CD4-positive, alpha-beta T cell treated with Interferon alpha-2 for 1 hour (primary cell): ENCODE data around the gene BCOR.

Source experiments
- DNase-seq, 2 donors: peaks; one replicate each; pipeline ENCODE4 v3.0.0-alpha.2; 2020 to 2022

Gene BCOR

DNA sequence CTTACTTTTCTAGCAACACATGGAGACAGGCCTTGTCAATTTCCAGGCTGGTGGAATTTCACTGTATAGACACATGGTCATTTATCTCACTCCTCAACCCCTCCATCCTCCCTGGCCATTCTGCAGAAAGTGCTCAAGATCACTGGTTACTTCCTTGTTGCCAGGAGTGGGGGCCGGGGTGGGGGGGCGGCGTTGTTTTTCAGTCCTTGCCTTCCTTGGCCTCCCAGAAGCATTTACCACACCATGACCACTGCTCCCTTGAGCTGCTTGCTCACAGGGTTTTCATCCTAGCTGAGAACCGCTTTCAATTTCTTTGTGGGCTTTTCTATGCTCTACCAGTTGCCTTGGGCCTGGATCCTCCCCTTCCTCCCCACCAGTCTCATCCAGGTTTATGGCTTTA is 14.1 kb upstream of the BCOR start:
- DNase-seq, result no peak

- no peak for DNase-seq
Measured at GRCh38 chrX:40109288-40110008, 11.7 kb upstream of the BCOR start.

- DNase-seq, result peak; percentile 37 to 61
Measured at GRCh38 chrX:40108959-40109287, 11.2 kb upstream of the BCOR start.

DNA sequence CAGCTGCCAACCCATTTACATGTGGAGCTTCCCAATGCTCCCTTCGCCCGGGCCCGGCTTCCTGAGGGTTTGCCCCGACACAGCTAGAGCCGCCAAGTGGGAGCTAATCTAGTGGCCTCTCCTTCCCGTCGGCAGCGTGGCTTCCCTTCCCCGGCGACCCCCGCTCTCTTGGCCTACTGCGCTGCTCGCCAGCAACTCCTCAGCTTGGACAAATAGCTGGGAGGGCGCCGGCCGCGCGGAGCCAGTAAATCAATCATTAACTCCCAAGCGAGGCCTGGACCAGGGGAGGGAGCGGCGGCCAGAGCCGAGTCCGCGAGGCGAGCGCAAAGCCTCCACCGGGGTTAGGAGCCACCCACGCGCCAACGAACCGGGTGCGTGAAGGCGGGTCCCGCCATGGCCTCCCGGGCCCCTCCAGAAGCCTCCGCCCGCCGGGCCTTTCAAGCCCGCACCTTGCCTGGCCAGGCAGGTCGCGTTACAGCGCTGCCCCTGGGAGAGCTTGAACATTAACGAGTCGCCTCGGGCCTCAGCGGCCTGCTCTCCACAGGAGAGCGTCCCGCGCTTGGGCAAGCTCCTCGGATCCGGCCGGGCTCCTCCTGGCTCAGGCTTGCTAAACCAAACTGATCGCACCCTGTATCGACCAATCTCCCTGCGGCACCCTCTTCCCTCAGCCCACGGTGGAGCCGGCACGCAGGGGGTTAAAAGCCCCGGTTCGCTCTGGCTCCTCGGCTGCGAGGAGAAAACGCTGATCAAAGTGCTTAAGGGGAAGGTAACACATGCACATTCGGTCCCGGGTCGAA is 10.6 kb upstream of the BCOR start:
- DNase-seq, result no peak

- peak in 1 of 2 donors; percentile 48 for DNase-seq
Measured at GRCh38 chrX:40107291-40108161, 9.8 kb upstream of the BCOR start.

DNA sequence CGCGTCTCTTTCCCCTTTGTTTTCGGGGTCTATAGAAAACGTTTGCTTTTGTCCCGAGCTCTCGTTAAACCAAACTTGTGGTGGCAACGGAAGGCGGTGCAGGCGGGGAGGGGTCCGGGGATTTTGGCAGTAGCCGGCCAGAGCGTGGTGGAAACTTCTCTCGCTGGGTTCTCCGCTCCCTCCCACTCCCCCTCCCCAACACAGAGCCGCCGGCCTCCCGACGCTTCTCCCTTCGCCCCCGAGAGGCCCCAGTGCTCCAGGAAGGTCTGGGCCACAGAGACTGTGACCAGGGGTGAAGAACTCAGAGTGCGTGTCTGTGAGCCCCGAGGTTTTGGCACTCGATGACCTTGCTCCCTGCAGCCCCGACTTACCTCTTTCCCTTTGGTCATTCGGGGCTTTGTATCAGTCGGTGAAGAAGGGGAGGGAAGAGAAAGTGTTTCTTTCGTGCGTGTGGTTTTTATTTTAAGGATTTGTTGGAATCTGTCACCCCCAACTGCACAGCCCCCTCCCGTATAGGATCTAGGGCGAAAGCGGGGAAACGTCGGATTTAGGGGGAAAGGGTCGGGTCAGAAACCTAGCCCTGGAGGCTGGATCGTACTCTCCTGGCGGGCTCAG is 9.0 kb upstream of the BCOR start:
- DNase-seq, result no peak

DNA sequence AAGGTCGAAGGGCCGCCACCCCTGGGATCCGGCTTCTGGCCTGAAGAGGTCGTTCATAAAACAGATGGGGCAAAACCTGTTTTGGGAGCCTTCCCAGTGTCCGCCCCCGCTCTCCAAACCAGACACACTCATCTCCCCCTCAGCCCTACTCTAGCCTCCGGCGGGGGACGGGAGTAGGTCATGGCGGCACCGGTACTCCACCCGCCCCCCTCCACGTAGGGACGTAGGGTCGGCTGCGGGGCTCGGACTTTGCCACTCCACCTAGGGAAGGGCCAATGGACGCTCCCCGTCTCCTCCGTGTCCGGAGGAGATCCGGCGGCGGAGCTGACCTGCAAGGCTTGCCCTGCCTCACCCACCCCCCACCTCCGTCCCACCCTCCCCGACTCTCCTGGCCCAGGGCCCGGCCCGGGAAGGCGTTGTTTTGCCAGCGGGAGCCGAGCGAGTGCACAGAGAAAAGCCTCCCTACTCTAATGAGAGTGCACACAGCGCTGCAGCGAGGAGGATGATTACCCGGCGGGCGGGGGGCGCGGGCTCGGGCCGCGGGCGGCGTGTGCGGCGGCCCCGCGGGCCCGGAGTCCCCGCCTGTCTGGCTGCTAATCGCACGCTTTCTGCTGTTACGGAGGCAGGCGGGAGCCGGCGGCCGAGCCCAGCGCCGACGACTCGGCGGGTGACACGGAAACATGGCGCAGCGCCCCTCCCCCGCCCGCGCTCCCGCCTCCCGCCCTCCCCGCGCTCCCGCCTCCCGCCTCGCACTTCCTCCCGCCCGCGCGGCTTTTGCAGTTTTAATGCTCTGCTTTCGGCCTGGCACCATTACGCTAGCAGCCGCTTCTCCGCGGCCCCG is 8.3 kb upstream of the BCOR start:
- peak; percentile 62 to 76 for DNase-seq

DNA sequence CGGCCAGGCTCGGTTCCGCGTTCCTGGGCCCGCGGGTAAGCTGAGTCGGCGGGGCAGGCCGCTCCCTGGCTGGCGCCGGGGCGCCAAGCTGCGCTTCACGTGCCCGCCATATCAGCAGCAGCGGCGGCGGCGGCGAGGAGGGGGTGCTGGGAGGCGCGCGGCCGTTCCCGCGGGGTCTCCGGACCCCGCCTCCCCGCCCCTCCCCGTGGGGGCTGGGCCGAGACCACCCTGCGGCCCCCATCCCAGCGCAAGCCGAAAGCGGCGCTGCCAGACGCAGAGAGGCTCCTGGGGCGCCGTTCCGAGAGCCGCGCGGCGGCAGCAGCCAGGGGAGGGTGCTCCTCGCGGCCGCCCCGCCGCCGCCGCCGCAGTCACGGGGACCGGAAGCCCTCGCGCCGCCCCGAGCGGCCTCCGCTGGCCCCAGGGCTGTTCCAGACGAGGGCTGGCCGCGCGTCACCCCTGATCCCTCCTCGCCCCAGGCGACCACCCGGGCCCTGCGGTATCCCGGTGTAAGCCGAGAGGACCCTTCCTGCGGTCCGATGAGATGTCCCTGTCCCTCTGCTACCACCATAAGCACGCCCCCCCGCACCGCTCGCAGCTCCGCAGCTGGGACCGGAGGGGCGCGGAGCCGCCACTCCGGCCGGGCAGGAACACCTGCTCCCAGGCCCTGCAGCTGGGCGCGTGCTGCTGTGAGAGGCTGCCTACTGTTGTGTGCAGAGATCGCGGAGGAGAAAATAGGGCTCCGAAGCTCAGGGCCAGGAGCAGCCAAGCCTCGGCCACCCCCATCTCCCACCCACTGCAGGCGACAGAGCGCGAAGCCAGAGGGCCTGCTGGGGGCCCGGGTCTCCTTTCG is 7.5 kb upstream of the BCOR start:
- peak in 1 of 2 donors; percentile 36 for DNase-seq

DNA sequence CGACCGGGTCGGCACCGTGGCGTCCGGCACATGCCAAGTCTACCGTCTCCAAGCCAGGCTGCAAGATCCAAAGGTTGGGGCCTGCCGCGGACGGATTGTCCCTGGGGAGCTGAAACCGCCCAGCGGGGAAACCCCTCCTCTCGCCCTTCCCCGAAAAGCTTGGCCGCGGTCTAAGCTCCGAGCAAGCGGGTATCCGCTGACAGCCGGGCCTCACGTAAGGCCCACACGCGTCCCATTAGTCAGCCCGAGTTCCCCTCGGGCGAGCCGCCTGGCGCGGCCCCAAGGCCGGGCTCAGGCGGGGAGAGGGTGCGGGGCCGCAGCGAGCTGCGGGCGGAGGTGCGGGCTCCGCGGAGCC is 6.8 kb upstream of the BCOR start:
- DNase-seq, result peak; percentile 33 to 47

GRCh38 chrX:40103565-40104323 is 6.0 kb upstream of the BCOR start:
- DNase-seq, result no peak

DNA sequence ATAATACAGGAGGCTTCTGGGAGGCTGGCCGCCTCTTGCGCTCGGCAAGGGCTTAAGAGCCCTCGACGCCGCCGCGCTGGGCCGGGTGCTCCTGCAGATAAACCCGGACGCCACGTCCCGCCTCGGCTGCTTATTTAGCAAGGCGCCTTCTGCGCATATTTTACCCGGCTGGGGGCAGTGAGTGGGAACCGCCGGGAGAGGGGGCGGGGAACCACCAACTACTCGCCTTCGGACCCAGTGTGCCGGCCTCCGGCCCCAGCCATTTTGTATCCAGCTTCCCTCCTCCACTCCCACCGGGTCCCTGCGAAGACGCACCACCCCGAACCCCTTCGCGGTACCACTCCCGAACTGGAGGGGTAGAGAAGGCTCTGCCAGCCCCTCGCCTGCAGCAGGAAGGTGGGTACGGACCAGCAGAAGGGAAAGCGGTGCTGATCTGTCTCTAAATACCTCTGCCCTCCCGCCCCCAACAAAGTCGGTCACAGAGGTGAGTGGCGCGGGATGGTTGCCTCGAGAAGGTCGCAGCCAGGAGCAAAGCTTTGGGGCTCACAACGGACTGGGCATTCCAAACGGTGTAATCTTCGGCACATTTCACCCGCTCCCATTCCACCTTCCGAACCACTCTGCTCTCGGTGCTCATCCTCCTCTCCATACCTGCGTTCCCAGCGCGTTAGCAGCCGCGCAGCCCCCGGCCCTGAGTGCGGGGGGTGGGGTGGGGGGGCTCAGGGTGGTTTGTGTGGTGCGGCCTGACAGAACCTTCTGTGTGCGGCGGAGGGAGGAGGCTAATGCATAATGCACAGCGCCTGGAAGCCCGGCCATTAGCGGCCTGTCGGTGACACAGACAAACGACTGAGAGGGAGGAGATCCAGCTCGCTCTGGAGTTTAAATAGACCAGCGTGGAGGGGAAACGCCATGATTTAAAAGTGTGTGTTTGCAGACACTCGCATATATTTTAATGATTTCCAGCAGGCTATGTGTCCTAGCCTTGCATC is 4.9 kb upstream of the BCOR start:
- DNase-seq, result no peak

- no peak for DNase-seq
Measured at GRCh38 chrX:40101430-40101802, 3.7 kb upstream of the BCOR start.

GRCh38 chrX:40100537-40101429 is 3.0 kb upstream of the BCOR start:
- no peak for DNase-seq

DNA sequence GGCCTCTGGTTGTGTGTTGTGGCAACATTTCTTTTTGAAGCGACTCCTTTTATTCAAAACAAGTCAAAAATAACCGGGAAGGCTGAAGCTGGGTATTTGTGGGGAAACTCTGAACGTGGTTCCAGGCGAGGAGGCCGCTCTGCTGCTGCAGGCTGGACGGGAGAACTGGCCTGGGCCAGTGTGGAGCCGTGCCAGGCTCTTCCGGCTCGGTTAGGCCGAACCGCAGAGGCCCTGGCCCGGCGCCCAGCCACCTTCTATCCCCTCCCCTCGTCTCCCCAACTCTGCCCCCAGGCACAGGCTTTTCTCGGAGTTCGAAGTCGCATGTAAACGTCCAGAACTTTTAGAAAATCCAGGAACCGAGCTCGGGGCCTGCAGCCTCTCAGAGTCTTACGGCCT is 2.4 kb upstream of the BCOR start:
- DNase-seq, result no peak

- peak; percentile 67 to 68 for DNase-seq
Measured at GRCh38 chrX:40099055-40099958, 1.5 kb upstream of the BCOR start.

GRCh38 chrX:40098264-40099054 is 701 bp upstream of the BCOR start:
- DNase-seq, result peak; percentile 66 to 75
